Measurements from ENCODE around the gene TPK1. TPM values are rescaled to one million over a fixed set of nuclear protein-coding genes. Genes with fewer than 3 reads are reported as not detected.

The TPK1 gene
- total RNA-seq, 3 donors from 2014 or later (not counting 1 experiment from before 2014, with no cell fraction given): 20.9 to 28.6 (median 25.3) TPM

DNA sequence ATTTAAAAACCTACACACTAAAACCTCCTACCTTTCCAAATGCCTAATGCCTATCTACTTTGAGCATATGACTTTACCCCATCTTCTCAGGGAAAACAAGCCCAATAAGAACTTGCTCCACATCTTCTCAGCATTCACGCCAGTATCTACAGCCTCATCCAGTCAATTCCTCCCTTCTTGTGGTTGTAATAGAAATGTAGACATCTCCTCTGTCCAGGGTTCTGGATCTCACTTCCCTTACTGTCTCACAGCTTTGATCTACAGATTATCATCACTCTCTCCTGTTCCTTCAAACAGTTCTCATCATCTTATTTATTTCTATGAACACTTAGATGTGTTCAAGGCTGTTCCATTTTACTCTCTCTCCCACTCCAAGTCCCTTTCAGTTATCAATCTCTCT, 361.9 kb downstream of the TPK1 start:
- H3K36me3 ChIP-seq (ENCODE audit: control insufficient read depth, insufficient read depth, low read length): no peaks in the 10 kb centered on the region
- DNase-seq (no peak), ATAC-seq (no peak)
- Mint-ChIP-seq H3K9me3 (no peaks in the 10 kb centered on the region), H3K4me3 (no peak overlapping the region), H3K27ac (no peak overlapping the region), H3K27me3 (ENCODE audit: low read depth in 2 of 2) (no peaks in the 10 kb centered on the region), H3K4me1 (no peaks in the 10 kb centered on the region), H3K36me3 (no peaks in the 10 kb centered on the region)
- no CpG with 5 or more reads among the region's 1 CpG for WGBS (ENCODE audit: insufficient coverage)
- no peak overlapping the region for H3K27ac ChIP-seq (ENCODE audit: low read length)
- TF ChIP-seq CTCF (IDR thresholded peaks at IDR 0.05): no peak
- intact Hi-C loops (cut with micrococcal nuclease): no loop called here
- H3K4me3 ChIP-seq (ENCODE audit: low read length): no peak overlapping the region
- H3K9me3 ChIP-seq (ENCODE audit: control insufficient read depth, insufficient read depth, low read length): no peaks in the 10 kb centered on the region
- H3K27me3 ChIP-seq (ENCODE audit: control insufficient read depth, insufficient read depth, low read length): no peaks in the 10 kb centered on the region
- no peaks in the 10 kb centered on the region for H3K4me1 ChIP-seq (ENCODE audit: control insufficient read depth, insufficient read depth, low read length)

- TF ChIP-seq CTCF (IDR thresholded peaks at IDR 0.05): no peak
- H3K27ac Mint-ChIP-seq: no peak overlapping the region
- Histone ChIP-seq H3K27me3 (ENCODE audit: control insufficient read depth, insufficient read depth, low read length) (no peaks in the 10 kb centered on the region), H3K4me3 (ENCODE audit: low read length) (no peak overlapping the region), H3K27ac (ENCODE audit: low read length) (no peak overlapping the region), H3K9me3 (ENCODE audit: control insufficient read depth, insufficient read depth, low read length) (peaks cover 1% of the 10 kb centered on the region), H3K36me3 (ENCODE audit: control insufficient read depth, insufficient read depth, low read length) (no peaks in the 10 kb centered on the region), H3K4me1 (ENCODE audit: control insufficient read depth, insufficient read depth, low read length) (no peaks in the 10 kb centered on the region)
- peaks cover 0 to 2% of the 10 kb centered on the region in 2 donors for H3K9me3 Mint-ChIP-seq
- no peaks in the 10 kb centered on the region for H3K36me3 Mint-ChIP-seq
- H3K4me3 Mint-ChIP-seq: no peak overlapping the region
- no peak for ATAC-seq
- intact Hi-C loops (cut with micrococcal nuclease): no loop called here
- no peak for DNase-seq
- H3K4me1 Mint-ChIP-seq: no peaks in the 10 kb centered on the region
- H3K27me3 Mint-ChIP-seq (ENCODE audit: low read depth in 2 of 2): no peaks in the 10 kb centered on the region
Measured at GRCh38 chr7:144470078-144470477, 365.8 kb downstream of the TPK1 start.

DNA sequence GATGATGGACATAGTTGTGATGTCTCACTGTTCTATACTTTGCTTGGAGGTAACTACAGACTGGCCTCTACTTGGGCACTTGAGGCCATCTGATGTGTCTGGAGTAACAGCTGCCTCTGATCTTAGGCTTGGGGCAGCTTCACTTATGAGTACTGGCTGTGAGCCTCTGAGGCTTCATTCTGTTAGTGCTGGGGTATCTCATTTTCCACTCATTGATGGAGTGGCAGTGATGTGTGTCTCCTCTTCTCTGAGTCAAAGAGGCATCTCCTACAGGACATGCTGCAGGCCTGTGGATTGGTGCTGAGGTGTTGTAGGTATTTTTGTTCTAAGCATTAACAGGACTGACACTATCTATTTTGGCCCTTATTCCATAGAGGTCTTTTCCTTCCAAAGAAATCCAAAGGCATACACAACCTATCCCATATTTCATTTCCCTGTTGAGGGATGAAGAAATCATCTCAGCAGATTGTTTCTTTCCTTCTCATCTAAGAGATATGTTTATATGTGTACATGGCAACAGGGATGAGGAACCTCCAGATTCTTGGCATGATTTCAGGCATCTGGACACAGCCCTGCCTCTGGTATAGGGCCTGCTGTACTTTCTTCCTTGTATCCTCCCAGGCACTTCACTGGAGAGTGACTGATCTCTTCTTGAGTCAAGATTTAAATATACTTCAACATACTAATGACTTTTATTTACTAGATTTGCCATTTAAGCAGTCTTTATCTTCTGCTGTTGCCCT, 366.7 kb downstream of the TPK1 start:
- no peak overlapping the region for H3K27ac Mint-ChIP-seq
- Histone ChIP-seq H3K9me3 (ENCODE audit: control insufficient read depth, insufficient read depth, low read length) (peaks cover 6% of the 10 kb centered on the region), H3K27ac (ENCODE audit: low read length) (no peak overlapping the region), H3K36me3 (ENCODE audit: control insufficient read depth, insufficient read depth, low read length) (no peaks in the 10 kb centered on the region), H3K4me1 (ENCODE audit: control insufficient read depth, insufficient read depth, low read length) (no peaks in the 10 kb centered on the region), H3K27me3 (ENCODE audit: control insufficient read depth, insufficient read depth, low read length) (no peaks in the 10 kb centered on the region), H3K4me3 (ENCODE audit: low read length) (no peak overlapping the region)
- DNase-seq (no peak), ATAC-seq (no peak)
- peaks cover 0 to 2% of the 10 kb centered on the region in 2 donors for H3K9me3 Mint-ChIP-seq
- no peak for TF ChIP-seq CTCF (IDR thresholded peaks at IDR 0.05)
- H3K4me1 Mint-ChIP-seq: no peaks in the 10 kb centered on the region
- no peaks in the 10 kb centered on the region for H3K36me3 Mint-ChIP-seq
- H3K4me3 Mint-ChIP-seq: no peak overlapping the region
- H3K27me3 Mint-ChIP-seq (ENCODE audit: low read depth in 2 of 2): no peaks in the 10 kb centered on the region
- intact Hi-C loops (cut with micrococcal nuclease): no loop called here

DNA sequence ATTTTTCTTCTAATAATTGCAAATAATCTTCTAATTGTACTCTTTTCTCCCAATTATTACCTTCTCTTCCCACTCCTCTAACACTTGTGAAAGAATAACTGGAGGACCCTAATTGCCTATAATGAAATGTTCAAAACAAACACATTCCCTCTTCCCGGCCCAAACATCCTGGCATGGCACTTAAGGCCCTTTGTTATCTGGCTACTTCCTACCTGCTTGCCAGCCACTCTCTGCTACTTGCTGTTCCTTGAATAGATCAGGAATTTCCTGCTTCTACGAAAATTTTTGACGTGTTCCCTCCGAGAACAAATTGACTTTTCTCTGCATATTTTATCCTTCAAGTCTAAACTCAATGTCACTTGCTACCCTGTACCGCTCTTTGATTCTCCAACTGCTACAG, 376.2 kb downstream of the TPK1 start:
- no peak for TF ChIP-seq CTCF (IDR thresholded peaks at IDR 0.05)
- no peaks in the 10 kb centered on the region for H3K27me3 ChIP-seq (ENCODE audit: control insufficient read depth, insufficient read depth, low read length)
- H3K36me3 Mint-ChIP-seq: peaks cover 18% of the 10 kb centered on the region
- no peaks in the 10 kb centered on the region for H3K36me3 ChIP-seq (ENCODE audit: control insufficient read depth, insufficient read depth, low read length)
- no peaks in the 10 kb centered on the region for H3K27me3 Mint-ChIP-seq (ENCODE audit: low read depth in 2 of 2)
- no peak overlapping the region for H3K27ac ChIP-seq (ENCODE audit: low read length)
- ATAC-seq (no peak), DNase-seq (no peak)
- H3K4me3 Mint-ChIP-seq: no peak overlapping the region
- no peak overlapping the region for H3K27ac Mint-ChIP-seq
- 97% methylated on average over 5 of the region's 5 CpGs for WGBS (ENCODE audit: insufficient coverage)
- H3K4me3 ChIP-seq (ENCODE audit: low read length): no peak overlapping the region
- no peaks in the 10 kb centered on the region for H3K4me1 Mint-ChIP-seq
- peaks cover 3 to 6% of the 10 kb centered on the region in 2 donors for H3K9me3 Mint-ChIP-seq
- H3K9me3 ChIP-seq (ENCODE audit: control insufficient read depth, insufficient read depth, low read length): peaks cover 10% of the 10 kb centered on the region
- intact Hi-C loops (cut with micrococcal nuclease): no loop called here
- H3K4me1 ChIP-seq (ENCODE audit: control insufficient read depth, insufficient read depth, low read length): no peaks in the 10 kb centered on the region
